ENCODE results near the gene SLC16A9. TPM values are rescaled to one million over a fixed set of nuclear protein-coding genes. Genes with fewer than 3 reads are reported as not detected.

Gene SLC16A9
- total RNA-seq, 1 experiment from 2014 or later: 4.1 TPM

DNA sequence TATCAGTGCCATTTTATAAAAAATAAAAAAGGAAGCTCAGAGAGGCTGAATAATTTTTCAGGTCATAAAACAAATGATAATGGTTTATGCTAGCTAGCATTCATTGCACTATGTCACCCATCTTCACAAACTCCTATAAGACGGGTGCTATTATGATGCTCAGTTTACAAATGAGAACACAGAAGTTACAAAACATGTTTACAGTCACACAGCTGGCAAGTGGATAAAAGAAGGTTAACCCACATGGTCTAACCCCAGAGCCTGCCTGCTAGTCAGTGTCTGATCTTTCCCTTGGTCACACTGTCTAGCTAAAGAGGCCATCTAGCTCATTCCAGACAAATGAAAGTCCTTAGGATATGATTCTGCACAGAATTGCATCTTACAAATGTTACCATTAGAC is 39.4 kb downstream of the SLC16A9 start:
- no peak overlapping the region for H4K8ac ChIP-seq (replicated peaks; ENCODE audit: insufficient read length, low read depth, low read length)
- no peak overlapping the region for H3K4me3 Mint-ChIP-seq
- no peak overlapping the region for H3K23ac ChIP-seq (ENCODE audit: insufficient read length, low read depth, low read length)
- H2BK20ac ChIP-seq (ENCODE audit: low read depth, low read length, poor library complexity, severe bottlenecking): no peak overlapping the region
- no peak overlapping the region for H3K4ac ChIP-seq (ENCODE audit: low read depth, low read length)
- H3K4me1 Mint-ChIP-seq: peaks cover 7 to 12% of the 10 kb centered on the region in 2 experiments
- no peaks in the 10 kb centered on the region for H3K9me3 ChIP-seq (ENCODE audit: control insufficient read depth, low read depth, low read length)
- no peak overlapping the region for H3K9ac ChIP-seq (ENCODE audit: extremely low read depth, insufficient read length, low read length)
- H3K27ac ChIP-seq (ENCODE audit: insufficient read length, low read depth, low read length): no peak overlapping the region
- no peaks in the 10 kb centered on the region for H3K9me3 Mint-ChIP-seq
- no peaks in the 10 kb centered on the region for H4K20me1 ChIP-seq (ENCODE audit: control insufficient read depth, insufficient read depth, insufficient read length)
- H3K27me3 ChIP-seq (ENCODE audit: insufficient read depth, low read length): no peaks in the 10 kb centered on the region
- no peaks in the 10 kb centered on the region; the same call in 1 of the 2 replicates for H3K4me1 ChIP-seq (ENCODE audit: insufficient read depth, low read length)
- no peak overlapping the region for H4K5ac ChIP-seq (ENCODE audit: insufficient read length, low read depth, low read length)
- H3K23me2 ChIP-seq (ENCODE audit: insufficient read length, low read depth, low read length, poor library complexity, severe bottlenecking): no peaks in the 10 kb centered on the region
- TF ChIP-seq, protein P1, sequence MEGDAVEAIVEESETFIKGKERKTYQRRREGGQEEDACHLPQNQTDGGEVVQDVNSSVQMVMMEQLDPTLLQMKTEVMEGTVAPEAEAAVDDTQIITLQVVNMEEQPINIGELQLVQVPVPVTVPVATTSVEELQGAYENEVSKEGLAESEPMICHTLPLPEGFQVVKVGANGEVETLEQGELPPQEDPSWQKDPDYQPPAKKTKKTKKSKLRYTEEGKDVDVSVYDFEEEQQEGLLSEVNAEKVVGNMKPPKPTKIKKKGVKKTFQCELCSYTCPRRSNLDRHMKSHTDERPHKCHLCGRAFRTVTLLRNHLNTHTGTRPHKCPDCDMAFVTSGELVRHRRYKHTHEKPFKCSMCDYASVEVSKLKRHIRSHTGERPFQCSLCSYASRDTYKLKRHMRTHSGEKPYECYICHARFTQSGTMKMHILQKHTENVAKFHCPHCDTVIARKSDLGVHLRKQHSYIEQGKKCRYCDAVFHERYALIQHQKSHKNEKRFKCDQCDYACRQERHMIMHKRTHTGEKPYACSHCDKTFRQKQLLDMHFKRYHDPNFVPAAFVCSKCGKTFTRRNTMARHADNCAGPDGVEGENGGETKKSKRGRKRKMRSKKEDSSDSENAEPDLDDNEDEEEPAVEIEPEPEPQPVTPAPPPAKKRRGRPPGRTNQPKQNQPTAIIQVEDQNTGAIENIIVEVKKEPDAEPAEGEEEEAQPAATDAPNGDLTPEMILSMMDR (conservative IDR thresholded peaks at IDR 0.05): no peak
- no peaks in the 10 kb centered on the region for H3K27me3 Mint-ChIP-seq (ENCODE audit: low read depth)
- peaks cover 0 to 43% (median 0%) of the 10 kb centered on the region in 3 experiments; a peak in 4 of 7 replicates for H3K36me3 Mint-ChIP-seq (ENCODE audit: insufficient read depth in 1 of 3, low read depth in 3 of 3)
- H3K14ac ChIP-seq (ENCODE audit: insufficient read depth, low read length): no peak overlapping the region
- H3K79me2 ChIP-seq (ENCODE audit: insufficient read depth, low read length): no peaks in the 10 kb centered on the region
- H3K79me1 ChIP-seq (ENCODE audit: insufficient read depth, low read depth, low read length, poor library complexity, severe bottlenecking): no peaks in the 10 kb centered on the region
- no peak overlapping the region for H4K91ac ChIP-seq (ENCODE audit: insufficient read length, low read depth, low read length)
- no peak overlapping the region for H3K27ac Mint-ChIP-seq
- no peak for DNase-seq
- H2BK12ac ChIP-seq (ENCODE audit: insufficient read length, low read depth, low read length): no peak overlapping the region
- WGBS (ENCODE audit: extremely low coverage, insufficient read length, low lambda C conversion rate): no CpG with 5 or more reads among the region's 1 CpG
- H3K18ac ChIP-seq (ENCODE audit: insufficient read length, low read depth, low read length): no peak overlapping the region
- no peak overlapping the region for H2AK5ac ChIP-seq (ENCODE audit: insufficient read length, low read length)
- H3T11ph ChIP-seq (ENCODE audit: low read length): no peak overlapping the region
- no peak overlapping the region for H3K4me2 ChIP-seq (ENCODE audit: insufficient read depth, insufficient read length, low read length)
- H3K56ac ChIP-seq (ENCODE audit: insufficient read length, low read depth, low read length): no peak overlapping the region
- H2BK120ac ChIP-seq (ENCODE audit: low read depth, low read length, poor library complexity, severe bottlenecking): no peak overlapping the region
- H2AFZ ChIP-seq (ENCODE audit: low read length): no peak overlapping the region
- no peak overlapping the region for H2BK15ac ChIP-seq (ENCODE audit: low read depth, low read length)
- no peak overlapping the region for H2BK5ac ChIP-seq (ENCODE audit: insufficient read length, low read length)

Data from H9 (cell line).